KMS-11 (cell line): ENCODE data around the gene TMEM176B.

Source experiments
- H2AFZ ChIP-seq: fragments of 200-600 bp; sonication (generic); 2 replicates; pipeline ENCODE4 v1.6.1; 2016; ENCODE audit warnings: antibody characterized with exemption, mixed run types, low read depth
- H3K27ac ChIP-seq: fragments of 200-600 bp; sonication (generic); 2 replicates; pipeline ENCODE4 v1.6.1; 2016; ENCODE audit warnings: mild to moderate bottlenecking, mixed run types
- H3K27me3 ChIP-seq: fragments of 200-600 bp; sonication (generic); 2 replicates; pipeline ENCODE4 v1.6.1; 2017; ENCODE audit warnings: mild to moderate bottlenecking, low read depth, mixed run types, moderate library complexity; ENCODE audit not compliant: insufficient read depth
- H3K36me3 ChIP-seq: fragments of 200-600 bp; sonication (generic); 2 replicates; pipeline ENCODE4 v1.6.1; 2017; ENCODE audit warnings: mild to moderate bottlenecking, mixed run types; ENCODE audit not compliant: insufficient read depth
- H3K4me1 ChIP-seq: fragments of 200-600 bp; sonication (generic); 2 replicates; pipeline ENCODE4 v1.6.1; 2016; ENCODE audit warnings: mild to moderate bottlenecking, low read depth, mixed run types; ENCODE audit not compliant: poor library complexity, severe bottlenecking
- H3K4me2 ChIP-seq: fragments of 200-600 bp; sonication (generic); 2 replicates; pipeline ENCODE4 v1.7.0; 2016; ENCODE audit warnings: mild to moderate bottlenecking, mixed run types
- H3K4me3 ChIP-seq: fragments of 200-600 bp; sonication (generic); IDR thresholded peaks from 2 replicates; pipeline ENCODE4 v1.6.1; 2017; ENCODE audit warnings: low read depth, low read length, mixed read lengths; ENCODE audit not compliant: insufficient read depth
- H3K79me2 ChIP-seq: fragments of 200-600 bp; sonication (generic); 2 replicates; pipeline ENCODE4 v1.6.1; 2016; ENCODE audit warnings: low read depth, mixed run types; ENCODE audit not compliant: insufficient read depth
- H3K9ac ChIP-seq: fragments of 200-600 bp; sonication (generic); 2 replicates; pipeline ENCODE4 v1.6.1; 2016; ENCODE audit warnings: mild to moderate bottlenecking, mixed run types
- H4K20me1 ChIP-seq: fragments of 200-600 bp; sonication (generic); 2 replicates; pipeline ENCODE4 v1.6.1; 2016; ENCODE audit warnings: mild to moderate bottlenecking, mixed run types; ENCODE audit not compliant: insufficient read depth
- CTCF ChIP-seq: fragments of 200-600 bp; sonication (generic); conservative IDR thresholded peaks from 2 replicates; pipeline ENCODE4 v1.6.1; 2017; ENCODE audit warnings: low read depth, mild to moderate bottlenecking, antibody characterized with exemption, low read length, moderate library complexity, mixed read lengths

The TMEM176B gene

GRCh38 chr7:150745086-150745485 lies 55.1 kb downstream of the TMEM176B start:
- no peak for TF ChIP-seq CTCF
- no peak overlapping the region for H3K27ac ChIP-seq
- H3K36me3 ChIP-seq = no peaks in the 10 kb centered on the region
- H3K4me2 ChIP-seq = no peak overlapping the region
- H3K4me1 ChIP-seq = no peaks in the 10 kb centered on the region
- H4K20me1 ChIP-seq = no peaks in the 10 kb centered on the region
- no peaks in the 10 kb centered on the region for H3K79me2 ChIP-seq
- no peak overlapping the region for H3K9ac ChIP-seq
- H3K4me3 ChIP-seq = no peak overlapping the region
- no peak overlapping the region for H2AFZ ChIP-seq
- no peaks in the 10 kb centered on the region for H3K27me3 ChIP-seq

- Histone ChIP-seq H3K4me2 (no peak overlapping the region), H3K9ac (no peak overlapping the region), H3K27ac (no peak overlapping the region), H3K4me1 (no peaks in the 10 kb centered on the region), H3K79me2 (no peaks in the 10 kb centered on the region), H2AFZ (no peak overlapping the region), H3K4me3 (no peak overlapping the region), H3K27me3 (no peaks in the 10 kb centered on the region), H3K36me3 (no peaks in the 10 kb centered on the region), H4K20me1 (no peaks in the 10 kb centered on the region)
- TF ChIP-seq CTCF = no peak
These were observed 56.0 kb downstream of the TMEM176B start for GRCh38 chr7:150744041-150744656.

- Histone ChIP-seq H2AFZ (no peak overlapping the region), H3K79me2 (no peaks in the 10 kb centered on the region), H3K9ac (no peak overlapping the region), H4K20me1 (no peaks in the 10 kb centered on the region), H3K4me2 (no peak overlapping the region), H3K4me3 (no peak overlapping the region), H3K4me1 (no peaks in the 10 kb centered on the region), H3K27ac (no peak overlapping the region), H3K27me3 (no peaks in the 10 kb centered on the region), H3K36me3 (no peaks in the 10 kb centered on the region)
- no peak for TF ChIP-seq CTCF
These were observed 57.7 kb downstream of the TMEM176B start for GRCh38 chr7:150742286-150742968.
